ENCODE measurements around the gene CYP26C1. TPM values are rescaled to one million over a fixed set of nuclear protein-coding genes. Genes with fewer than 3 reads are reported as not detected.

Gene CYP26C1
- total and polyA plus RNA-seq, 9 of the 15 experiments (the other 6 are each of a cell fraction or from before 2014, with no cell fraction given) = 0.07 to 0.09 (median 0.07) TPM; not detected in 6

DNA sequence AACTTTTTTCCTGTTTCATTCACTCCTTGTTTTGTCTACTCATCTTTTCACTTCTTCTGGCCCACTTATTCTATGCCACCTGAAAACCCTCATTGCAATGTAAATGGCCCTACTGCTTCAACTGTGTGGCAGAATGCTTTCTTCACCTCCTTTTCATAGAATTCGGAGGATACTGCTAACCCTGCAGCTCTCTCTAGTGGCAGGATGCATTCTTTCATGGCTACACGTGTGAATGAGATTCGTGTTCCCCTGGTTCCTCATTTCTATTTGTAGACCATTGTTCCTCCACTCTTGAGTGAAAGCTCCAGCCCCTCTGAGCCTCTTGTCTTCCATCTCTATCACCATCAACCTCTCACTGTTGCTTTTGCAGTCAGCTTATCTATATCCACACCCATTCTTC lies 20.9 kb upstream of the CYP26C1 start (continued):
- no peak for TF ChIP-seq CHD7 (IDR thresholded peaks at IDR 0.05; ENCODE audit: low read depth, low read length)
- TF ChIP-seq BCL6 (CRISPR knock-in tag; IDR thresholded peaks at IDR 0.05) = no peak
- no peak for TF ChIP-seq POLR2AphosphoS2 (IDR thresholded peaks at IDR 0.05; ENCODE audit: low read length)
- TF ChIP-seq RAD21 (CRISPR knock-in tag; conservative IDR thresholded peaks at IDR 0.05 in 1 of 2, IDR thresholded peaks at IDR 0.05 in 1 of 2) = peak; percentile 9 to 76; a peak in 2 of 4 replicates
- TF ChIP-seq ERF (CRISPR knock-in tag; IDR thresholded peaks at IDR 0.05) = no peak
- TF ChIP-seq ZSCAN29 (IDR thresholded peaks at IDR 0.05) = no peak
- TF ChIP-seq, protein P1, sequence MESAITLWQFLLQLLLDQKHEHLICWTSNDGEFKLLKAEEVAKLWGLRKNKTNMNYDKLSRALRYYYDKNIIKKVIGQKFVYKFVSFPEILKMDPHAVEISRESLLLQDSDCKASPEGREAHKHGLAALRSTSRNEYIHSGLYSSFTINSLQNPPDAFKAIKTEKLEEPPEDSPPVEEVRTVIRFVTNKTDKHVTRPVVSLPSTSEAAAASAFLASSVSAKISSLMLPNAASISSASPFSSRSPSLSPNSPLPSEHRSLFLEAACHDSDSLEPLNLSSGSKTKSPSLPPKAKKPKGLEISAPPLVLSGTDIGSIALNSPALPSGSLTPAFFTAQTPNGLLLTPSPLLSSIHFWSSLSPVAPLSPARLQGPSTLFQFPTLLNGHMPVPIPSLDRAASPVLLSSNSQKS (CRISPR knock-in tag; IDR thresholded peaks at IDR 0.05) = no peak
- no peak for TF ChIP-seq ZNF3 (CRISPR knock-in tag; IDR thresholded peaks at IDR 0.05)
- TF ChIP-seq RFX7 (CRISPR knock-in tag; IDR thresholded peaks at IDR 0.05) = no peak
- peak; percentile 65 for TF ChIP-seq BRD9 (IDR thresholded peaks at IDR 0.05; ENCODE audit: low read depth, partially characterized antibody)
- TF ChIP-seq ZNF717 (CRISPR knock-in tag; IDR thresholded peaks at IDR 0.05) = no peak

Data from K562 (cell line).